Peyer's patch (tissue), 4 donors: ENCODE data around the gene CRTC1.

Experiments
- CTCF ChIP-seq, 6 experiments: fragments of 450-650 bp in 4 of 6; fragments of 200-600 bp in 2 of 6; sonication (generic) in 1 of 6; IDR thresholded peaks; one replicate each; pipeline ENCODE4 v1.5.1; 2017 to 2019; ENCODE audit warnings: antibody characterized with exemption in 6 of 6, mild to moderate bottlenecking in 3 of 6, moderate library complexity in 1 of 6
- POLR2A ChIP-seq, 2 donors: fragments of 450-650 bp; IDR thresholded peaks; one replicate each; pipeline ENCODE4 v1.5.1; 2017; ENCODE audit warnings: antibody characterized with exemption in 2 of 2, mild to moderate bottlenecking in 2 of 2, moderate library complexity in 2 of 2

- TF ChIP-seq CTCF (IDR thresholded peaks at IDR 0.05) (no peak), POLR2A (IDR thresholded peaks at IDR 0.05) (no peak)
Measured at GRCh38 chr19:18668252-18668631, 15.2 kb upstream of the CRTC1 start.
